Activated CD4-positive, CD25-positive, alpha-beta regulatory T cell treated with anti-CD3 and anti-CD28 coated beads, Interleukin-2, amount 50 U/mL, for 24 hours (primary cell): Measurements from ENCODE around the gene LSM8.
"Not testable (repeated sequence)": the region's sequence is repeated elsewhere in the genome, so short reads cannot be mapped to it uniquely, and the experiment has no call there.

Source experiments
- ATAC-seq, 2 donors: fragments of 150-1000 bp; cut with Tn5 transposase; one replicate each; pipeline ENCODE4 v1.10.0; 2021; ENCODE audit warnings: mild to moderate bottlenecking in 1 of 2, moderate library complexity in 1 of 2

LSM8 gene

DNA sequence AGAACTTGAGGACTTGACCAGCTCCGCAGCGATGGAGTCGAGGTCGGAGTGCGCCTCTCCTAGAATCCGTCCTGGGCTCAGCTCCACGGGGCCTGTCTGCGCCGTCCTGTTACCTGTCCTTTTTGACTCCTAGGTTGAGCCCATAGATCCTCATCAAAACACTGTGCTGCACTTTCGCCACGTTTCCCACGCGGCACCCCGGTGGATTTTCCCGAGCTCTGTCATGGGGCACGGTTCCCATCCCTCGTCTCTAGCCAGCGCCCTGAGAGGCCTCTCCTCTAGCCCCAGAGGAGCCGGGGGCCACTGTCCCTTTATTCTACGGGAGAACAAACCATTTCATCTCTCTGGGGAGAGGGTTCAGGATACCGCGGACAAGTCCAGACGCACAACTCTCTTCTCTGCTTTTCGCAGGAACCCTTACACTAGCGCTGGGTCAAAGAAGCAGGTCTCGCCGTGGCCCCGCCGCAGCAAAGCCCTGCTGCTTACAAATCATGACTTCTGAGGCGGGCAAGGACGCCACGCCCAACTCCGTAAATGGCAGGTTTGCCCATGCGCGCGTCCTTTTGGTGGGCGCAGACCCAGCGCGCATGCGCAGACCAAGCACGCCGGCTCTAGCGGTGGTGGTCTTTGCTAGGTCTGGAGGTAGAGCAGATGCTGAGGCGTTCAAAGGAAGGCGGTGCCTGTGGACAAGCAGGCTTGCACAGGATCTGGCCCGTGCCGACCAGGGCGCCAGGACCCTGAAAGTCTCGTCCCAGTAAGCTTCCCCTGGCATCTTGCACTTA, 30.3 kb downstream of the LSM8 start:
- peak; percentile 79 for ATAC-seq

- no peak for ATAC-seq
Observed at GRCh38 chr7:118214833-118215182, 30.8 kb downstream of the LSM8 start.

- no peak for ATAC-seq
Observed at GRCh38 chr7:118217210-118217619, 33.3 kb downstream of the LSM8 start.

- no peak for ATAC-seq
Observed at GRCh38 chr7:118218413-118219156, 34.6 kb downstream of the LSM8 start.

- no peak for ATAC-seq
Observed at GRCh38 chr7:118219157-118219512, 35.2 kb downstream of the LSM8 start.

- ATAC-seq, result no peak
Observed at GRCh38 chr7:118220583-118220982, 36.6 kb downstream of the LSM8 start.

GRCh38 chr7:118222591-118222990, 38.6 kb downstream of the LSM8 start:
- ATAC-seq, result no peak

- no peak for ATAC-seq
Observed at GRCh38 chr7:118224521-118224920, 40.6 kb downstream of the LSM8 start, which contains the start of gene ANKRD7. Gene ANKRD7, plus strand, starts transcription at chr7:118224704. Its CDS starts 127 bp downstream, at chr7:118224831.

DNA sequence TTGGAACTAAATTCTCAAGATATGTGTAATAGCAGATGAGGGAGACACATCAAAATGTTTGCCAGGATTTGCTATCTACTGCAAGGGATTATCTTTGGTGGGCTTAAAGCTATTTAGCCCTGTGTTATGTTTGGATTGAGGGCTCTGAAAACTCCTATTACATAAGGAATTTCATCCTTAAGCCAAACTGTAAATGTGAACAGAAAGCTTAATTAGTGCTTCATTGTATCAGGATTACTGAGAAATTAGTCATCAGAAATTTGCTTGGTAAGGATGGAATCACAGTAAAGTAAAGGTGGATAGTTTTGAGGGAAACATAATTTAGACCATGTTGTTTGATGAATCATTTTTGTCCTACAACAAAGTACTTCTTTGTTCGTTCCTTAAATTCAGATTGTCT, 48.9 kb downstream of the LSM8 start:
- no peak for ATAC-seq

DNA sequence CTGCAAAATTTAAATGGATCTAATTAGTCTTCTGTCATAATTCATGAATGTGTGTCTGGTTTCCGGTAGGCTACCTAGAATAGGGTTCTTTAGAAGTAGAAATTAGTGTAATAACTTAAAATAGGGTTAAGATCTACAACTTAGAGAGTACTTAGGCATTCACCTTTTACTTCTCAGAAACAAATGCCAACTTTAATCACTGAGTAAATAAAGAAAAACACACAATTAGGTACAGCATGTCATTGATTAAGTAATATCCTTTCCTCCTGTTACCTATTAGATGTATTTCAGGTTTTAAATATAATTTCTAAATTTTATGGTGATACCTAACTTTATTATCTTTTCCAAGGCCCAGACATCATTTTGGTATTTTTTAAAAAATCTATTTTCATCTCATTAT, 49.8 kb downstream of the LSM8 start:
- no peak for ATAC-seq

DNA sequence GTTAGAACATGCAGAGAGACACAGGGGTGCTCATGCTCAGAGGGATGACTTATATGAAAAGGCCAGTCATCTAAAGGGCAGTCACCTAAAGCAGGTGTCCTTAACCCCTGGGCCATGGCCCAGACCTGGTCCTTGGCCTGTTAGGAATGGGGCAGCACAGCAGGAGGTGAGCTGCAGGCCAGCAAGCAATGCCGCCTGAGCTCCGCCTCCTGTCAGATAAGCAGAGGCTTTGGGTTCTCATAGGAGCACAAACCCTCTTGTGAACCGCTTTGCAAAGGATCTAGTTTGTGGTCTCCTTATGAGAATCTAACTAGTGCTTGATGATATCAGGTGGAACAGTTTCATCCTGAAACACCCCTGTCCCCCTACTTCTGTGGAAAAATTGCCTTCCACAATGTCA, 55.0 kb downstream of the LSM8 start:
- no peak for ATAC-seq

DNA sequence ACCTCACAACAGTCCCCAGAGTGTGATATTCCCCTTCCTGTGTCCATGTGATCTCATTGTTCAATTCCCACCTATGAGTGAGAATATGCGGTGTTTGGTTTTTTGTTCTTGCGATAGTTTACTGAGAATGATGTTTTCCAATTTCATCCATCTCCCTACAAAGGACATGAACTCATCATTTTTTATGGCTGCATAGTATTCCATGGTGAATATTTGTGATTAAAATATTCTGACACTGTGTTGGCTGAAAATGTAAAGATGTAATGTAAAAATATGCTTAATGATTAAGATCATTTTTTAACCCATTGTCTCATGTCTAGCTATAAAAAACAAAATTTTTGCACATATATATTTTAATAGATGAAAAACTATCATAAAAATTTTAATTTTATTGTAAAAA, 56.4 kb downstream of the LSM8 start:
- ATAC-seq, result not testable (repeated sequence)
